KBM-7 (cell line): ENCODE results near the gene NT5DC1.
A peak's percentile ranks its signal among the peaks of the same experiment; 100 is the strongest.

Experiments used
- DNase-seq: peaks from one replicate; pipeline ENCODE4 v3.0.0-alpha.2; 2015
- in situ Hi-C: fragments of 300-500 bp; cut with MboI; formaldehyde crosslinking; loops from 2 replicates; pipeline ENCODE4 v1.14.3; 2020; ENCODE audit warnings: low sequenced_read_pairs, low pct_unique_long_range_greater_than_20kb, mixed read lengths

Gene NT5DC1

GRCh38 chr6:116170358-116171057 is 69.9 kb downstream of the NT5DC1 start:
- no peak for DNase-seq
- in situ Hi-C loops: no loop called here

GRCh38 chr6:116173928-116174327 is 73.3 kb downstream of the NT5DC1 start:
- DNase-seq: no peak

GRCh38 chr6:116175344-116175743 is 74.7 kb downstream of the NT5DC1 start:
- in situ Hi-C loops: no loop called here
- no peak for DNase-seq

More at GRCh38 chr6:116173928-116174327, 73.3 kb downstream of the NT5DC1 start:
- in situ Hi-C loops: no loop called here

- in situ Hi-C loops: no loop called here
- DNase-seq: no peak
Observed at GRCh38 chr6:116176596-116176995, 75.9 kb downstream of the NT5DC1 start.

GRCh38 chr6:116180375-116180774 is 79.7 kb downstream of the NT5DC1 start:
- no peak for DNase-seq
- in situ Hi-C loops: no loop called here

GRCh38 chr6:116189472-116189871 is 88.8 kb downstream of the NT5DC1 start:
- DNase-seq: no peak
- in situ Hi-C loops: no loop called here

- DNase-seq: no peak
- in situ Hi-C loops: no loop called here
Observed at GRCh38 chr6:116190550-116190949, 89.9 kb downstream of the NT5DC1 start.

GRCh38 chr6:116191881-116192280 is 91.2 kb downstream of the NT5DC1 start:
- DNase-seq: no peak
- in situ Hi-C loops: no loop called here

- in situ Hi-C loops: no loop called here
Observed at GRCh38 chr6:116192786-116193185, 92.1 kb downstream of the NT5DC1 start.

GRCh38 chr6:116196841-116197240 is 96.2 kb downstream of the NT5DC1 start:
- no peak for DNase-seq
- in situ Hi-C loops: no loop called here

More at GRCh38 chr6:116192786-116193185, 92.1 kb downstream of the NT5DC1 start:
- DNase-seq: no peak

GRCh38 chr6:116200619-116201249 is 100.1 kb downstream of the NT5DC1 start:
- DNase-seq: no peak
- in situ Hi-C loops: no loop called here

GRCh38 chr6:116201538-116201937 is 100.9 kb downstream of the NT5DC1 start:
- DNase-seq: no peak
- in situ Hi-C loops: no loop called here

GRCh38 chr6:116205281-116205680 is 104.6 kb downstream of the NT5DC1 start:
- DNase-seq: no peak
- in situ Hi-C loops: no loop called here

GRCh38 chr6:116206231-116206903 is 105.7 kb downstream of the NT5DC1 start:
- DNase-seq: peak; percentile 5
- in situ Hi-C loops: no loop called here

GRCh38 chr6:116208056-116208785 is 107.6 kb downstream of the NT5DC1 start:
- DNase-seq: no peak
- in situ Hi-C loops: no loop called here

GRCh38 chr6:116210316-116210715 is 109.7 kb downstream of the NT5DC1 start:
- in situ Hi-C loops: no loop called here

GRCh38 chr6:116210750-116211425 is 110.2 kb downstream of the NT5DC1 start:
- in situ Hi-C loops: no loop called here
- DNase-seq: no peak

More at GRCh38 chr6:116210316-116210715, 109.7 kb downstream of the NT5DC1 start:
- DNase-seq: no peak

GRCh38 chr6:116214681-116215080 is 114.0 kb downstream of the NT5DC1 start:
- no peak for DNase-seq
- in situ Hi-C loops: no loop called here

GRCh38 chr6:116215414-116215813 is 114.8 kb downstream of the NT5DC1 start:
- in situ Hi-C loops: no loop called here
- no peak for DNase-seq
